Nephron progenitor cell (in vitro differentiated cells): Measurements from ENCODE around the gene GUCA1C.
A peak's percentile ranks its signal among the peaks of the same experiment; 100 is the strongest.

Source experiments
- DNase-seq: peaks from one replicate; pipeline ENCODE4 v3.0.0; 2021
- H3K27ac Mint-ChIP-seq: 2 replicates; pipeline ENCODE4 v1.8.0; 2021; ENCODE audit warnings: mild to moderate bottlenecking, moderate library complexity, mixed read lengths
- H3K27me3 Mint-ChIP-seq: 2 replicates; pipeline ENCODE4 v1.8.0; 2021; ENCODE audit warnings: mild to moderate bottlenecking, low read depth, mixed read lengths; ENCODE audit not compliant: poor library complexity
- H3K36me3 Mint-ChIP-seq: 2 replicates; pipeline ENCODE4 v1.8.0; 2021; ENCODE audit warnings: low read depth, mixed read lengths
- H3K4me1 Mint-ChIP-seq: 2 replicates; pipeline ENCODE4 v1.8.0; 2021; ENCODE audit warnings: mixed read lengths
- H3K4me3 Mint-ChIP-seq: 2 replicates; pipeline ENCODE4 v1.8.0; 2021; ENCODE audit warnings: mild to moderate bottlenecking, moderate library complexity, mixed read lengths
- H3K9me3 Mint-ChIP-seq: 2 replicates; pipeline ENCODE4 v1.8.0; 2021; ENCODE audit warnings: mild to moderate bottlenecking, moderate library complexity, mixed read lengths
- CTCF ChIP-seq: fragments of 200-600 bp; sonication (generic); IDR thresholded peaks from 2 replicates; pipeline ENCODE4 v1.5.0; 2021; ENCODE audit warnings: antibody characterized with exemption

The GUCA1C gene

GRCh38 chr3:108931035-108931434 is 22.6 kb downstream of the GUCA1C start:
- no peak for DNase-seq
- Mint-ChIP-seq H3K4me1 (no peaks in the 10 kb centered on the region), H3K27ac (no peak overlapping the region), H3K4me3 (no peak overlapping the region), H3K27me3 (peaks cover 6% of the 10 kb centered on the region), H3K36me3 (no peaks in the 10 kb centered on the region), H3K9me3 (peaks cover 28% of the 10 kb centered on the region)
- no peak for TF ChIP-seq CTCF

- no peak for DNase-seq
- Mint-ChIP-seq H3K27ac (no peak overlapping the region), H3K36me3 (no peaks in the 10 kb centered on the region), H3K9me3 (peaks cover 8% of the 10 kb centered on the region), H3K4me3 (no peak overlapping the region), H3K27me3 (peaks cover 19% of the 10 kb centered on the region), H3K4me1 (no peaks in the 10 kb centered on the region)
- no peak for TF ChIP-seq CTCF
Observed at GRCh38 chr3:108918866-108919265, 34.8 kb downstream of the GUCA1C start.

- H3K4me1 Mint-ChIP-seq = no peaks in the 10 kb centered on the region
- H3K27ac Mint-ChIP-seq = no peak overlapping the region
- TF ChIP-seq CTCF = peak; percentile 88
- H3K36me3 Mint-ChIP-seq = no peaks in the 10 kb centered on the region
- peaks cover 15% of the 10 kb centered on the region for H3K27me3 Mint-ChIP-seq
- H3K4me3 Mint-ChIP-seq = no peak overlapping the region
- H3K9me3 Mint-ChIP-seq = no peaks in the 10 kb centered on the region
- peak; percentile 61 for DNase-seq
Observed at GRCh38 chr3:108914774-108915641, 38.7 kb downstream of the GUCA1C start.

- Mint-ChIP-seq H3K27ac (no peak overlapping the region), H3K4me1 (no peaks in the 10 kb centered on the region), H3K9me3 (no peaks in the 10 kb centered on the region), H3K36me3 (no peaks in the 10 kb centered on the region), H3K27me3 (peaks cover 7% of the 10 kb centered on the region), H3K4me3 (no peak overlapping the region)
- no peak for TF ChIP-seq CTCF
- no peak for DNase-seq
Observed at GRCh38 chr3:108909799-108910198, 43.9 kb downstream of the GUCA1C start.

- no peak for TF ChIP-seq CTCF
- H3K4me1 Mint-ChIP-seq = no peaks in the 10 kb centered on the region
- DNase-seq = no peak
- H3K27ac Mint-ChIP-seq = no peak overlapping the region
- peaks cover 7% of the 10 kb centered on the region for H3K27me3 Mint-ChIP-seq
- H3K9me3 Mint-ChIP-seq = peaks cover 3% of the 10 kb centered on the region
- no peaks in the 10 kb centered on the region for H3K36me3 Mint-ChIP-seq
- no peak overlapping the region for H3K4me3 Mint-ChIP-seq
Observed at GRCh38 chr3:108907194-108907593, 46.5 kb downstream of the GUCA1C start.

GRCh38 chr3:108899530-108899929 is 54.1 kb downstream of the GUCA1C start:
- TF ChIP-seq CTCF = no peak
- no peak overlapping the region for H3K27ac Mint-ChIP-seq
- no peaks in the 10 kb centered on the region for H3K27me3 Mint-ChIP-seq
- H3K36me3 Mint-ChIP-seq = no peaks in the 10 kb centered on the region
- no peaks in the 10 kb centered on the region for H3K4me1 Mint-ChIP-seq
- DNase-seq = no peak
- no peak overlapping the region for H3K4me3 Mint-ChIP-seq
- H3K9me3 Mint-ChIP-seq = peaks cover 3% of the 10 kb centered on the region
